Pancreas (tissue), 10 donors: ENCODE data around the gene PDZD2. TPM values are rescaled to one million over a fixed set of nuclear protein-coding genes. Genes with fewer than 3 reads are reported as not detected.
"Not testable (repeated sequence)": the region's sequence is repeated elsewhere in the genome, so short reads cannot be mapped to it uniquely, and the experiment has no call there.

Experiments used
- ATAC-seq, 4 donors: fragments of 200-7000 bp; cut with Tn5 transposase; one replicate each; pipeline versions ENCODE4 v1.8.0 to v1.9.1; 2020; ENCODE audit warnings: mild to moderate bottlenecking in 4 of 4, moderate library complexity in 4 of 4
- DNase-seq, 6 donors: peaks; one replicate each; pipeline ENCODE4 v3.0.0-alpha.2; 2020
- FAIRE-seq: peaks from 2 replicates; lab custom pipeline; 2012; peaks lifted over from hg19 to GRCh38; lab: Jason Lieb, UNC
- H3K27ac ChIP-seq, 4 donors: fragments of 200-600 bp; sonication (generic); 1 replicate in 3 of 4; 2 replicates in 1 of 4; pipeline versions ENCODE4 v1.5.0 to v1.8.0; 2020
- H3K27me3 ChIP-seq, 4 donors: fragments of 200-600 bp; one replicate each; pipeline ENCODE4 v1.8.0; 2021
- H3K36me3 ChIP-seq, 3 donors: fragments of 200-600 bp; sonication (generic) in 1 of 3; one replicate each; pipeline versions ENCODE4 v1.5.0 to v1.8.0; 2020 to 2021
- H3K4me1 ChIP-seq, 3 donors: fragments of 200-600 bp; one replicate each; pipeline ENCODE4 v1.8.0; 2021
- H3K4me3 ChIP-seq, 4 donors: fragments of 200-600 bp; sonication (generic) in 2 of 4; one replicate each; pipeline versions ENCODE4 v1.5.0 to v1.8.0; 2020 to 2021
- H3K9me3 ChIP-seq, 4 donors: fragments of 200-600 bp; one replicate each; pipeline ENCODE4 v1.8.0; 2021
- CTCF ChIP-seq, 4 donors: fragments of 200-600 bp; sonication (generic) in 3 of 4; IDR thresholded peaks; one replicate each; pipeline versions ENCODE4 v1.5.0 to v1.8.0; 2021; ENCODE audit warnings: antibody characterized with exemption in 4 of 4
- WGBS, 2 donors: extraction: QIAGEN DNeasy Blood & Tissue Kit; methylation state at CpG; one replicate each; pipeline ENCODE4 v1.1.7; 2013; 5-methylcytosine and 5-hydroxymethylcytosine counted together
- intact Hi-C, 3 donors: fragments of 100-400 bp; cut with DNase I; formaldehyde crosslinking; loops; one replicate each; pipeline versions ENCODE4 v1.11.1 to v1.14.2; 2022
- polyA plus RNA-seq, 2 donors: library from polyadenylated mRNA; stranded (reverse); fragments of 200-250 nt; gene quantifications; one replicate each; pipeline ENCODE4 v1.2.3, GENCODE V29; 2013
- total RNA-seq, 6 donors: library from RNA; stranded (reverse); fragmentation: NEBNext Ultra II Directional in 4 of 6; extraction: Animal tissue kit (Norgen Biotek cat#: 25700) in 4 of 6; gene quantifications; one replicate each; pipeline versions ENCODE4 v1.2.1 to v1.2.4, GENCODE V29; 2021 to 2023
- donor health status: healthy with polysubstance abuse.
- donor health status: DM: no; HTN: no; CAD: no; lungs with moderate emphysema.
- donor health status: DM: no; HTN: no; CAD: no.
- donor health status: control.
- donor health status: control.
- donor health status: Bipolar disorder and iron deficiency.
- donor health status: DM: yes; HTN: yes; CAD: no.
- donor health status: DM: no; HTN: no; CAD: no.
- donor health status: DM: no; HTN: no; CAD: no.
- donor health status: DM: yes; HTN: yes; CAD: no.

Gene PDZD2
- total and polyA plus RNA-seq, 8 donors = 1.4 to 4.5 (median 3.3) TPM

- Histone ChIP-seq H3K36me3 (no peaks in the 10 kb centered on the region), H3K4me1 (no peaks in the 10 kb centered on the region), H3K4me3 (no peak overlapping the region), H3K9me3 (no peaks in the 10 kb centered on the region), H3K27me3 (no peaks in the 10 kb centered on the region), H3K27ac (no peak overlapping the region)
- ATAC-seq = no peak
- TF ChIP-seq CTCF (IDR thresholded peaks at IDR 0.05) = no peak
- DNase-seq = no peak
- WGBS, 2 donors = 68 to 80% methylated on average over 4 of the region's 4 CpGs
- FAIRE-seq = no peak
- intact Hi-C loops = no loop called here
These were observed 390.9 kb downstream of the PDZD2 start for GRCh38 chr5:32029781-32030180.

GRCh38 chr5:32030222-32030621 lies 391.3 kb downstream of the PDZD2 start:
- Histone ChIP-seq H3K9me3 (no peaks in the 10 kb centered on the region), H3K36me3 (no peaks in the 10 kb centered on the region), H3K27ac (no peak overlapping the region), H3K4me3 (no peak overlapping the region), H3K27me3 (no peaks in the 10 kb centered on the region), H3K4me1 (no peaks in the 10 kb centered on the region)
- intact Hi-C loops = no loop called here
- DNase-seq = no peak
- ATAC-seq = no peak
- 80 to 86% methylated on average over 3 of the region's 3 CpGs for WGBS, 2 donors
- FAIRE-seq = no peak
- no peak for TF ChIP-seq CTCF (IDR thresholded peaks at IDR 0.05)

GRCh38 chr5:32030686-32031085 lies 391.8 kb downstream of the PDZD2 start:
- H3K4me1 ChIP-seq = no peaks in the 10 kb centered on the region
- FAIRE-seq (no peak), ATAC-seq (no peak), DNase-seq (no peak)
- no peak overlapping the region for H3K4me3 ChIP-seq
- no peaks in the 10 kb centered on the region for H3K9me3 ChIP-seq
- 64 to 71% methylated on average over 5 of the region's 5 CpGs for WGBS, 2 donors
- intact Hi-C loops = no loop called here
- no peak overlapping the region for H3K27ac ChIP-seq
- no peaks in the 10 kb centered on the region for H3K27me3 ChIP-seq
- no peaks in the 10 kb centered on the region for H3K36me3 ChIP-seq
- no peak for TF ChIP-seq CTCF (IDR thresholded peaks at IDR 0.05)

GRCh38 chr5:32031089-32031488 lies 392.2 kb downstream of the PDZD2 start:
- H3K27me3 ChIP-seq = no peaks in the 10 kb centered on the region
- H3K36me3 ChIP-seq = no peaks in the 10 kb centered on the region
- no peak overlapping the region for H3K27ac ChIP-seq
- ATAC-seq (no peak), FAIRE-seq (no peak), DNase-seq (no peak)
- H3K9me3 ChIP-seq = no peaks in the 10 kb centered on the region
- WGBS, 2 donors = 75 to 79% methylated on average over 4 of the region's 4 CpGs
- TF ChIP-seq CTCF (IDR thresholded peaks at IDR 0.05) = no peak
- no peaks in the 10 kb centered on the region for H3K4me1 ChIP-seq
- intact Hi-C loops = no loop called here
- no peak overlapping the region for H3K4me3 ChIP-seq

GRCh38 chr5:32038523-32038922 lies 399.6 kb downstream of the PDZD2 start:
- intact Hi-C loops = no loop called here
- no peak for ATAC-seq
- Histone ChIP-seq H3K36me3 (no peaks in the 10 kb centered on the region), H3K4me3 (no peak overlapping the region), H3K9me3 (no peaks in the 10 kb centered on the region), H3K4me1 (no peaks in the 10 kb centered on the region), H3K27ac (no peak overlapping the region), H3K27me3 (no peaks in the 10 kb centered on the region)
- FAIRE-seq = no peak
- 70 to 87% methylated on average over 2 of the region's 2 CpGs for WGBS, 2 donors
- no peak for DNase-seq
- TF ChIP-seq CTCF (IDR thresholded peaks at IDR 0.05) = no peak

GRCh38 chr5:32039133-32039532 lies 400.2 kb downstream of the PDZD2 start:
- H3K4me3 ChIP-seq, H3K36me3 ChIP-seq, ATAC-seq, H3K9me3 ChIP-seq, intact Hi-C loops, H3K4me1 ChIP-seq, FAIRE-seq, H3K27ac ChIP-seq, DNase-seq, H3K27me3 ChIP-seq: not testable (repeated sequence)
- WGBS, 2 donors = 94 to 96% methylated on average over 18 to 22 of the region's 22 CpGs

- H3K36me3 ChIP-seq, H3K9me3 ChIP-seq, FAIRE-seq, H3K27ac ChIP-seq, H3K4me1 ChIP-seq, intact Hi-C loops, H3K4me3 ChIP-seq, ATAC-seq, H3K27me3 ChIP-seq: not testable (repeated sequence)
- WGBS, 2 donors = 93 to 95% methylated on average over 23 to 26 of the region's 26 CpGs
- DNase-seq = peak in 1 of 6 donors; percentile 62
These were observed 400.7 kb downstream of the PDZD2 start for GRCh38 chr5:32039601-32040000.

- DNase-seq = peak in 1 of 6 donors; percentile 63
- H3K9me3 ChIP-seq, ATAC-seq, FAIRE-seq, H3K4me3 ChIP-seq, intact Hi-C loops, H3K36me3 ChIP-seq, H3K27me3 ChIP-seq, H3K4me1 ChIP-seq, H3K27ac ChIP-seq: not testable (repeated sequence)
- 96 to 97% methylated on average over 31 of the region's 31 CpGs for WGBS, 2 donors
These were observed 401.3 kb downstream of the PDZD2 start for GRCh38 chr5:32040181-32040695.
